Cardiac muscle cell (in vitro differentiated cells and primary cell): Measurements from ENCODE around the gene OR2A12. TPM values are rescaled to one million over a fixed set of nuclear protein-coding genes. Genes with fewer than 3 reads are reported as not detected.

Experiments used
- DNase-seq, 2 donors: peaks; one replicate each; pipeline versions ENCODE4 v3.0.0 to v3.0.0-alpha.2; 2010 to 2017; ENCODE audit warnings: low read depth in 1 of 2, low spot score in 1 of 2
- H3K27ac ChIP-seq: fragments of 200-600 bp; sonication (generic); 2 replicates; pipeline ENCODE4 v1.5.1; 2016
- H3K27me3 ChIP-seq: fragments of 200-600 bp; sonication (generic); 2 replicates; pipeline ENCODE4 v1.6.0; 2016; ENCODE audit warnings: control low read depth
- H3K36me3 ChIP-seq: fragments of 200-600 bp; sonication (generic); 2 replicates; pipeline ENCODE4 v1.5.1; 2016; ENCODE audit warnings: control low read depth
- H3K4me1 ChIP-seq: fragments of 200-600 bp; sonication (generic); 2 replicates; pipeline ENCODE4 v1.8.1; 2017; ENCODE audit warnings: low read depth, mild to moderate bottlenecking, mixed run types
- H3K4me3 ChIP-seq: fragments of 200-600 bp; sonication (generic); 2 replicates; pipeline ENCODE4 v1.5.1; 2016; ENCODE audit warnings: mild to moderate bottlenecking
- H3K9me3 ChIP-seq: fragments of 200-600 bp; sonication (generic); 2 replicates; pipeline ENCODE4 v1.5.1; 2017; ENCODE audit warnings: low read depth, mild to moderate bottlenecking, control low read depth
- polyA plus RNA-seq: library from polyadenylated mRNA; unstranded; fragments of >200 nt; fragmentation: Nextera tagmentation; extraction: Ambion mirVana; gene quantifications from 2 replicates; pipeline ENCODE4 v1.2.1, GENCODE V29; 2016
- total RNA-seq: library from RNA; depleted of rRNA; stranded (reverse); fragments of >200 nt; gene quantifications from 2 replicates; pipeline ENCODE4 v1.2.3, GENCODE V29; 2016
- TF ChIP-seq, protein P1 (sequence below): IDR thresholded peaks from 2 replicates; pipeline ENCODE4 v1.5.1; 2012; ENCODE audit warnings: low read depth, mild to moderate bottlenecking, low read length

OR2A12 gene
- total and polyA plus RNA-seq, 2 experiments from 2014 or later = not detected

DNA sequence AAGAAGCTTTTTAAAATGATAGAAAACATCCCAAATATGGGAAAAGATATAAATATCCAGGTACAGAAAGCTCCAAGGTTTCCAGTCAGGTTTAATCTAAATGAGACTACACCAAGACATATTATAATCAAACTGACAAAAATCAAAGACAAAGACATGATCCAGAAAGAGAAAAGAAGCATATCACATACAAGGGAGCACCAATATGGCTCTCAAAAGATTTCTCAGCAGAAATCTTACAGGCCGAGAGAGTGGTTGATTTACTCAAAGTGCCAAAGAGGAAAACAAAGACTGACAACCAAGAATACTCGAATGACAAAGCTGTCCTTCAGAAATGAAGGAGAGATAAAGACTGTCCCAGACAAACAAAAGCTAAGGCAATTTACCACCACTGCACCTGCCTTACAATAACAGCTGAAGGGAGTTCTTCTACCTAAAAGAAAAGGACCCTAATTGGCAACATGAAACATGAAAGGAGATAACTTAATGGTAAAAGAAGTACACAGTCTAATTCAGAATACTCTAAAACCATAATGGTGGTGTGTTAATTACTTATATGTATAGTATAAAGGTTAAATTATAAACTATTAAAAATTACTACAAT lies 62.2 kb downstream of the OR2A12 start:
- no peak for DNase-seq
- Histone ChIP-seq H3K36me3 (no peaks in the 10 kb centered on the region), H3K4me1 (no peaks in the 10 kb centered on the region), H3K4me3 (no peak overlapping the region), H3K27ac (no peak overlapping the region), H3K27me3 (no peaks in the 10 kb centered on the region), H3K9me3 (no peaks in the 10 kb centered on the region)
- TF ChIP-seq, protein P1, sequence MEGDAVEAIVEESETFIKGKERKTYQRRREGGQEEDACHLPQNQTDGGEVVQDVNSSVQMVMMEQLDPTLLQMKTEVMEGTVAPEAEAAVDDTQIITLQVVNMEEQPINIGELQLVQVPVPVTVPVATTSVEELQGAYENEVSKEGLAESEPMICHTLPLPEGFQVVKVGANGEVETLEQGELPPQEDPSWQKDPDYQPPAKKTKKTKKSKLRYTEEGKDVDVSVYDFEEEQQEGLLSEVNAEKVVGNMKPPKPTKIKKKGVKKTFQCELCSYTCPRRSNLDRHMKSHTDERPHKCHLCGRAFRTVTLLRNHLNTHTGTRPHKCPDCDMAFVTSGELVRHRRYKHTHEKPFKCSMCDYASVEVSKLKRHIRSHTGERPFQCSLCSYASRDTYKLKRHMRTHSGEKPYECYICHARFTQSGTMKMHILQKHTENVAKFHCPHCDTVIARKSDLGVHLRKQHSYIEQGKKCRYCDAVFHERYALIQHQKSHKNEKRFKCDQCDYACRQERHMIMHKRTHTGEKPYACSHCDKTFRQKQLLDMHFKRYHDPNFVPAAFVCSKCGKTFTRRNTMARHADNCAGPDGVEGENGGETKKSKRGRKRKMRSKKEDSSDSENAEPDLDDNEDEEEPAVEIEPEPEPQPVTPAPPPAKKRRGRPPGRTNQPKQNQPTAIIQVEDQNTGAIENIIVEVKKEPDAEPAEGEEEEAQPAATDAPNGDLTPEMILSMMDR = no peak

Other genes with a start within 250 kb of the OR2A12 start
- 82.3 and 82.7 TPM in 2 replicates for gene TCAF1, start 184.1 kb upstream of the OR2A12 start, total RNA-seq
- 58.6 and 65.8 TPM in 2 replicates for gene TCAF1, start 184.1 kb upstream of the OR2A12 start, polyA plus RNA-seq
- gene OR2F2, start 151.0 kb upstream of the OR2A12 start, total RNA-seq = not detected in 2 replicates
- not detected in 2 replicates for gene OR2F2, start 151.0 kb upstream of the OR2A12 start, polyA plus RNA-seq
- not detected in 2 replicates for gene OR2F1, start 131.4 kb upstream of the OR2A12 start, total RNA-seq
- gene OR2F1, start 131.4 kb upstream of the OR2A12 start, polyA plus RNA-seq = not detected in 2 replicates
- gene OR6B1, start 86.0 kb upstream of the OR2A12 start, total RNA-seq = not detected in 2 replicates
- gene OR6B1, start 86.0 kb upstream of the OR2A12 start, polyA plus RNA-seq = not detected in 2 replicates
- gene OR2A5, start 37.3 kb upstream of the OR2A12 start, total RNA-seq = not detected in 2 replicates
- gene OR2A5, start 37.3 kb upstream of the OR2A12 start, polyA plus RNA-seq = not detected in 2 replicates
- not detected in 2 replicates for gene OR2A25, start 16.5 kb upstream of the OR2A12 start, total RNA-seq
- gene OR2A25, start 16.5 kb upstream of the OR2A12 start, polyA plus RNA-seq = not detected in 2 replicates
- not detected in 2 replicates for gene OR2A2, start 23.3 kb downstream of the OR2A12 start, total RNA-seq
- gene OR2A2, start 23.3 kb downstream of the OR2A12 start, polyA plus RNA-seq = not detected in 2 replicates
- gene OR2A14, start 36.9 kb downstream of the OR2A12 start, total RNA-seq = not detected in 2 replicates
- gene OR2A14, start 36.9 kb downstream of the OR2A12 start, polyA plus RNA-seq = not detected in 2 replicates
- gene CTAGE4, start 97.2 kb downstream of the OR2A12 start, total RNA-seq = not detected in 2 replicates
- 0.21 TPM in 1 of 2 replicates, not detected in the other for gene CTAGE4, start 97.2 kb downstream of the OR2A12 start, polyA plus RNA-seq
- gene ARHGEF35, start 109.6 kb downstream of the OR2A12 start, total RNA-seq = 0.35 and 1.7 TPM in 2 replicates
- 0.93 and 1.8 TPM in 2 replicates for gene ARHGEF35, start 109.6 kb downstream of the OR2A12 start, polyA plus RNA-seq
- not detected in 2 replicates for gene OR2A42, start 153.3 kb downstream of the OR2A12 start, total RNA-seq
- not detected in 2 replicates for gene OR2A42, start 153.3 kb downstream of the OR2A12 start, polyA plus RNA-seq
- gene OR2A7, start 178.5 kb downstream of the OR2A12 start, total RNA-seq = 0.18 TPM in 1 of 2 replicates, not detected in the other
- gene OR2A7, start 178.5 kb downstream of the OR2A12 start, polyA plus RNA-seq = 0.59 TPM in 1 of 2 replicates, not detected in the other
- gene CTAGE8, start 183.0 kb downstream of the OR2A12 start, total RNA-seq = not detected in 2 replicates
- 0.21 TPM in 1 of 2 replicates, not detected in the other for gene CTAGE8, start 183.0 kb downstream of the OR2A12 start, polyA plus RNA-seq
- gene OR2A1, start 226.1 kb downstream of the OR2A12 start, total RNA-seq = not detected in 2 replicates
- gene OR2A1, start 226.1 kb downstream of the OR2A12 start, polyA plus RNA-seq = not detected in 2 replicates